ENCODE data around the gene TMEM63B.

The TMEM63B gene

GRCh38 chr6:44201638-44202303, 74.4 kb downstream of the TMEM63B start:
- ChIA-PET POLR2A (no interaction called here), CTCF (interaction anchor here (0.8 to 5.2 kb wide), 3 partner anchors 8 to 29 kb away, joined by 4 to 21 read pairs (median 7); no protein-coding TSS in a partner anchor)
- TF ChIP-seq CTCF (IDR thresholded peaks at IDR 0.05; ENCODE audit: control extremely low read depth, extremely low read depth, low read depth, missing control alignments): no peak
- DNase-seq (ENCODE audit: extremely low spot score): no peak

GRCh38 chr6:44202332-44202971, 75.1 kb downstream of the TMEM63B start:
- CTCF ChIA-PET: interaction anchor here (0.8 to 5.2 kb wide), 2 partner anchors 9 to 30 kb away, joined by 4 to 21 read pairs; no protein-coding TSS in a partner anchor
- DNase-seq (ENCODE audit: extremely low spot score): no peak
- POLR2A ChIA-PET: no interaction called here

GRCh38 chr6:44202972-44203750, 75.8 kb downstream of the TMEM63B start:
- ChIA-PET CTCF (interaction anchor here (5.2 kb wide), 1 partner anchor 31 kb away, joined by 21 read pairs; no protein-coding TSS in a partner anchor), POLR2A (no interaction called here)
- no peak for TF ChIP-seq CTCF (IDR thresholded peaks at IDR 0.05; ENCODE audit: control extremely low read depth, extremely low read depth, low read depth, missing control alignments)
- no peak for DNase-seq (ENCODE audit: extremely low spot score)

More at GRCh38 chr6:44202332-44202971, 75.1 kb downstream of the TMEM63B start:
- TF ChIP-seq CTCF (IDR thresholded peaks at IDR 0.05; ENCODE audit: control extremely low read depth, extremely low read depth, low read depth, missing control alignments): no peak

- DNase-seq (ENCODE audit: extremely low spot score): no peak
- CTCF ChIA-PET: interaction anchor here (1.2 to 5.2 kb wide), 3 partner anchors 12 to 32 kb away, joined by 3 to 21 read pairs (median 4); no protein-coding TSS in a partner anchor
- POLR2A ChIA-PET: no interaction called here
- TF ChIP-seq CTCF (IDR thresholded peaks at IDR 0.05; ENCODE audit: control extremely low read depth, extremely low read depth, low read depth, missing control alignments): no peak
Measured at GRCh38 chr6:44203955-44204354, 76.6 kb downstream of the TMEM63B start.
